SK-N-SH (cell line): Measurements from ENCODE around the gene ARHGAP5. TPM values are rescaled to one million over a fixed set of nuclear protein-coding genes. Genes with fewer than 3 reads are reported as not detected.

Experiments used
- CTCF ChIA-PET: fragments of 300-600, 350-600 bp; formaldehyde crosslinking; extraction: SDS; loops from one replicate; lab custom pipeline; 2021; lab: Yijun Ruan, JAX
- POLR2A ChIA-PET: fragments of 350-600 bp; sonication (Branson Sonifier 250); formaldehyde crosslinking; extraction: SDS; loops from one replicate; lab custom pipeline; 2020; ENCODE audit warnings: antibody characterized with exemption, inconsistent platforms; lab: Yijun Ruan, JAX
- DNase-seq: peaks from one replicate; pipeline ENCODE4 v3.0.0; 2012
- H2AFZ ChIP-seq: fragments of 200-600 bp; sonication (generic); 2 replicates; pipeline ENCODE4 v1.8.1; 2016; ENCODE audit warnings: antibody characterized with exemption, mild to moderate bottlenecking, low read depth
- H3F3A ChIP-seq: fragments of 200-600 bp; sonication (generic); replicated peaks from 2 replicates; pipeline ENCODE3; 2016; ENCODE audit warnings: antibody characterized with exemption, mild to moderate bottlenecking; ENCODE audit not compliant: insufficient read depth
- H3K27ac ChIP-seq, 2 experiments: fragments of 200-500 bp in 1 of 2; fragments of 200-600 bp in 1 of 2; sonication (Bioruptor generic) in 1 of 2; sonication (generic), shearing (Covaris generic) in 1 of 2; 2 replicates each; pipeline versions ENCODE4 v1.5.1 to v1.6.1; 2014 to 2016; ENCODE audit warnings: low read depth in 2 of 2, inconsistent platforms in 1 of 2, low read length in 1 of 2, mild to moderate bottlenecking in 1 of 2, mixed read lengths in 1 of 2
- H3K27me3 ChIP-seq: fragments of 200-600 bp; sonication (generic), shearing (Covaris generic); 2 replicates; pipeline ENCODE4 v1.6.1; 2016; ENCODE audit warnings: mixed run types; ENCODE audit not compliant: insufficient read depth
- H3K36me3 ChIP-seq, 2 experiments: fragments of 200-500 bp in 1 of 2; fragments of 200-600 bp in 1 of 2; sonication (Bioruptor generic) in 1 of 2; sonication (generic) in 1 of 2; replicated peaks in 1 of 2; 2 replicates each; pipeline versions ENCODE3 to v1.5.1; 2014 to 2016; ENCODE audit warnings: low read length in 1 of 2, mild to moderate bottlenecking in 1 of 2; ENCODE audit not compliant: insufficient read depth in 2 of 2, control insufficient read depth in 1 of 2
- H3K4me1 ChIP-seq, 2 experiments: fragments of 200-500 bp in 1 of 2; fragments of 200-600 bp in 1 of 2; sonication (Bioruptor generic) in 1 of 2; sonication (generic), shearing (Covaris generic) in 1 of 2; 2 replicates each; pipeline versions ENCODE4 v1.5.1 to v1.6.1; 2014 to 2016; ENCODE audit warnings: low read depth in 1 of 2, low read length in 1 of 2, mixed run types in 1 of 2; ENCODE audit not compliant: insufficient read depth in 2 of 2, control insufficient read depth in 1 of 2
- H3K4me2 ChIP-seq: fragments of 200-600 bp; sonication (generic), shearing (Covaris generic); 2 replicates; pipeline ENCODE4 v1.6.1; 2017; ENCODE audit warnings: mixed run types
- H3K4me3 ChIP-seq, 2 experiments: fragments of 200-500 bp in 1 of 2; fragments of 200-600 bp in 1 of 2; sonication (Bioruptor generic) in 1 of 2; sonication (generic), shearing (Covaris generic) in 1 of 2; 2 replicates each; pipeline versions ENCODE4 v1.5.1 to v1.8.1; 2014 to 2016; ENCODE audit warnings: low read depth in 2 of 2, inconsistent platforms in 1 of 2, low read length in 1 of 2, mild to moderate bottlenecking in 1 of 2, mixed read lengths in 1 of 2, moderate library complexity in 1 of 2
- H3K79me2 ChIP-seq: fragments of 200-600 bp; sonication (generic); 2 replicates; pipeline ENCODE4 v1.8.1; 2017; ENCODE audit warnings: mild to moderate bottlenecking; ENCODE audit not compliant: insufficient read depth
- H3K9ac ChIP-seq: fragments of 200-600 bp; sonication (generic); 2 replicates; pipeline ENCODE4 v1.6.1; 2017; ENCODE audit warnings: mixed run types
- H3K9me2 ChIP-seq: fragments of 200-600 bp; sonication (generic); 2 replicates; pipeline ENCODE4 v1.6.1; 2017; ENCODE audit warnings: mixed run types
- H3K9me3 ChIP-seq: fragments of 200-600 bp; sonication (generic); 2 replicates; pipeline ENCODE4 v1.6.1; 2017; ENCODE audit warnings: mixed run types, mild to moderate bottlenecking, moderate library complexity
- H4K20me1 ChIP-seq: fragments of 200-600 bp; sonication (generic); 2 replicates; pipeline ENCODE4 v1.6.1; 2017; ENCODE audit warnings: mild to moderate bottlenecking, mixed run types; ENCODE audit not compliant: insufficient read depth
- EP300 ChIP-seq, 2 experiments: IDR thresholded peaks; 2 replicates each; pipeline versions ENCODE4 v1.4.0 to v1.6.1; 2012; ENCODE audit warnings: borderline replicate concordance in 1 of 2, low read depth in 1 of 2, low read length in 1 of 2
- EZH2phosphoT487 ChIP-seq: fragments of 200-600 bp; sonication (generic); IDR thresholded peaks from 2 replicates; pipeline ENCODE4 v1.6.1; 2017; ENCODE audit warnings: low read depth, mixed run types, mild to moderate bottlenecking, antibody characterized with exemption, moderate library complexity, borderline replicate concordance
- GATA2 ChIP-seq: sonication (generic); formaldehyde crosslinking; IDR thresholded peaks from 2 replicates; pipeline ENCODE4 v1.5.0; 2020; ENCODE audit warnings: mild to moderate bottlenecking, missing genetic modification reagents
- MEF2A ChIP-seq: IDR thresholded peaks from 2 replicates; pipeline ENCODE4 v1.4.0; 2012; ENCODE audit warnings: low read depth, borderline replicate concordance
- RAD21 ChIP-seq: IDR thresholded peaks from 2 replicates; pipeline ENCODE4 v1.6.1; 2012; ENCODE audit warnings: mild to moderate bottlenecking, low read length
- RCOR1 ChIP-seq: fragments of 150-350 bp; IDR thresholded peaks from 2 replicates; pipeline ENCODE4 v1.6.1; 2017; ENCODE audit warnings: antibody characterized with exemption, low read length
- RFX5 ChIP-seq: IDR thresholded peaks from 2 replicates; pipeline ENCODE4 v1.6.1; 2012; ENCODE audit warnings: mild to moderate bottlenecking, improper control_type of control experiment, low read length
- TCF12 ChIP-seq: IDR thresholded peaks from 2 replicates; pipeline ENCODE4 v1.4.0; 2012
- YY1 ChIP-seq: IDR thresholded peaks from 2 replicates; pipeline ENCODE4 v1.4.0; 2012; ENCODE audit warnings: low read depth, mild to moderate bottlenecking
- WGBS: methylation state at CpG from one replicate; pipeline ENCODE4 v1.1.6; 2017; ENCODE audit warnings: low lambda C conversion rate; 5-methylcytosine and 5-hydroxymethylcytosine counted together
- polyA plus RNA-seq, 3 experiments: library from polyadenylated mRNA; depleted of rRNA; stranded (reverse); fragments of >200 nt; gene quantifications; 2 replicates each; pipeline ENCODE4 v1.2.3, GENCODE V29; 2012
- TF ChIP-seq, protein P1 (sequence below): fragments of 150-350 bp; IDR thresholded peaks from 2 replicates; pipeline ENCODE4 v1.6.1; 2017; ENCODE audit warnings: antibody characterized with exemption, low read length, low read depth, borderline replicate concordance

The ARHGAP5 gene
- polyA plus RNA-seq, 1 of the 3 experiments (the other 2 are of a cell fraction), result 7.2 TPM

DNA sequence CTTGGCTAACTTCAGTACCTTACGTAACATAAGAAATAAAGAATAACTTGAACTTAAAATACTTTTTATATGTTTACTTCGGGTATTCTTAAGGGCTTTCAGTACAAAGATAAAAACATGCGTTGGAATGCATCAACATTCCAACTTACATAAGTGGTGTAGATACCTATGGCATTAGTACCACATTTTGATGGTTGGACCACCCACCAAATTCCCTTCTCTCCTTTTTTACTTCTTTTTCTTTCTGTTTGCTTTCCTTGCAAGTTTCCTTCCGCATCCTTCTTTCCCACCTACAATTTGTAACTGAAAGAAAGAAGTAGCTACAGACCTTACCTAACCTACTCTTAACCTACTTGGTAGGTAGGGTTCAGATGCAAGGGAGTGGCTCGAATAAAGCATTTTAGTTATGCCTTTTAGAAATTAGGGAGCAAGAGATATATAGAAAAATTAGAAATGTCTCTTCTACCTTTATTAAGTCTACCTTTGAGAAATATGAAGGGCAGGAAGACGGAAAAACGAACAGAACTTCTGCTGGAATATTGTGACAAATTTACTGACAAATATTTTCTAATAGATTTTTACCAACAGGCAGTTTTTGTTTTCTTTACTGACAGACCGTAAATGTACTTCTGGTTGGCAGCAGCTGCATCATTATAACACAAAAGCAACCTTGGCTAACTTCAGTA, 2.1 kb upstream of the ARHGAP5 start:
- Histone ChIP-seq H2AFZ (no peak overlapping the region), H4K20me1 (peaks cover 20% of the 10 kb centered on the region), H3K36me3 (no peaks in the 10 kb centered on the region), H3K4me3 (peak overlapping the region; percentile 85 to 96), H3K4me1 (peaks cover 0 to 4% of the 10 kb centered on the region in 2 experiments; a peak in 1 of 4 replicates), H3K79me2 (peaks cover 45% of the 10 kb centered on the region), H3K9me3 (no peaks in the 10 kb centered on the region), H3K27ac (peak overlapping the region; percentile 97 to 98; a peak in 3 of 4 replicates), H3F3A (peaks cover 10% of the 10 kb centered on the region), H3K9me2 (no peaks in the 10 kb centered on the region), H3K9ac (peak overlapping the region; percentile 93; the same call in 1 of the 2 replicates), H3K4me2 (peak overlapping the region; percentile 93), H3K27me3 (no peaks in the 10 kb centered on the region)
- ChIA-PET CTCF (interaction anchor here (0.9 to 14.1 kb wide), 5 partner anchors 9 to 178 kb away, joined by 3 to 169 read pairs (median 3); partner anchors contain the start of gene RNU6-7), POLR2A (no interaction called here)
- DNase-seq, result no peak
- 73% methylated on average over 8 of the region's 8 CpGs for WGBS
- TF ChIP-seq YY1 (no peak), RAD21 (no peak), TCF12 (no peak), MEF2A (no peak), EP300 (IDR thresholded peaks at IDR 0.05; ENCODE audit: borderline replicate concordance in 1 of 2, low read depth in 1 of 2, low read length in 1 of 2) (no peak), RCOR1 (no peak), GATA2 (CRISPR knock-in tag) (no peak), RFX5 (no peak)
- TF ChIP-seq, protein P1, sequence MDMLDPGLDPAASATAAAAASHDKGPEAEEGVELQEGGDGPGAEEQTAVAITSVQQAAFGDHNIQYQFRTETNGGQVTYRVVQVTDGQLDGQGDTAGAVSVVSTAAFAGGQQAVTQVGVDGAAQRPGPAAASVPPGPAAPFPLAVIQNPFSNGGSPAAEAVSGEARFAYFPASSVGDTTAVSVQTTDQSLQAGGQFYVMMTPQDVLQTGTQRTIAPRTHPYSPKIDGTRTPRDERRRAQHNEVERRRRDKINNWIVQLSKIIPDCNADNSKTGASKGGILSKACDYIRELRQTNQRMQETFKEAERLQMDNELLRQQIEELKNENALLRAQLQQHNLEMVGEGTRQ, result no peak

DNA sequence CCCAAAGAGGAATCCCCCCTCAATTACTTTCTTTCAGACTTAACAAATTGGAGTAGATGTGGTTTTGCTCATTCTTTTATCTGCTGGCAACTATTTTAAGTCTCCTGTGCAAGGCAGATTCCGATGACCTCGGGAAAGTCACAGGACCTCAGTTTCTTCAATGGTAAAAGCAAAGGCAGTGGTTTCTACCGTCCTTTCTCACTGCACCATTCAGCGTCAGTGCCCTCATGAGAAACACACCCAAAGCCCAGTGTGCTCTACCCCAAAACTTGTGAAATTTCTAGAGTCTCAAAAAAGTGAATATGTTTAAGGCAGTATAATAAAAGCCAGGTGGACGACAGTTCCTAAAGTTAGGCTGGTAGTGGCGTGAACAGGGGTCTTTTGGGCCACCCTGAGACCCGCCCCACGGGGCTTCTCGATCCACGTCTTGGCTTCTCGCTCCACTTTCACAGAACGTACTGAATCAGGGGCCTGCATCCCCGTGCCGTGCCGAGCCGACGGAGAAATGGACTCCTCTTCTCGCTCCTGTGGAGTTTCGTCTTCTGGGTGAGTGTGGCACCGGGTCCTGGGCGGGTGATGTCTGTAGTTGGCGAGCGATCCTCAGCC, 1.3 kb upstream of the ARHGAP5 start:
- H3K4me2 ChIP-seq, result peak overlapping the region; percentile 93
- 2% methylated on average over 6 of the region's 23 CpGs for WGBS
- H3F3A ChIP-seq, result peaks cover 10% of the 10 kb centered on the region
- peaks cover 0 to 4% of the 10 kb centered on the region in 2 experiments; a peak in 1 of 4 replicates for H3K4me1 ChIP-seq
- H3K36me3 ChIP-seq, result no peaks in the 10 kb centered on the region
- DNase-seq, result peak; percentile 49
- H3K9me2 ChIP-seq, result no peaks in the 10 kb centered on the region
- H4K20me1 ChIP-seq, result peaks cover 26% of the 10 kb centered on the region
- peak overlapping the region; percentile 97 to 98 for H3K27ac ChIP-seq
- CTCF ChIA-PET, result interaction anchor here (0.9 to 14.1 kb wide), 7 partner anchors 9 to 565 kb away, joined by 3 to 169 read pairs (median 3); no protein-coding TSS in a partner anchor
- peak overlapping the region; percentile 78 for H2AFZ ChIP-seq
- TF ChIP-seq RFX5 (no peak), EZH2phosphoT487 (no peak)
- TF ChIP-seq, all 33 proteins: peak for 0
- H3K79me2 ChIP-seq, result peaks cover 52% of the 10 kb centered on the region
- H3K4me3 ChIP-seq, result peak overlapping the region; percentile 85 to 96
- H3K9me3 ChIP-seq, result no peaks in the 10 kb centered on the region
- peak overlapping the region; percentile 93 for H3K9ac ChIP-seq
- no peaks in the 10 kb centered on the region for H3K27me3 ChIP-seq
- POLR2A ChIA-PET, result interaction anchor here (0.6 to 1.3 kb wide), 2 partner anchors 127 to 232 kb away, joined by 4 to 7 read pairs; partner anchors contain the start of gene RNU6-8
